Hindlimb muscle (tissue), 1 donor: ENCODE results near the gene ENDOD1. TPM values are rescaled to one million over a fixed set of nuclear protein-coding genes. Genes with fewer than 3 reads are reported as not detected.

ENCODE experiments used
- polyA plus RNA-seq: library from polyadenylated mRNA; unstranded; fragments of 120-200 nt; gene quantifications from one replicate; pipeline ENCODE4 v1.2.1, GENCODE V29; 2013; ENCODE audit not compliant: insufficient read length

The ENDOD1 gene
- polyA plus RNA-seq, 1 donor: 59.3 TPM

Other genes starting within 250 kb of the ENDOD1 start
- 69.1 TPM for gene CWC15, start 116.3 kb upstream of the ENDOD1 start, polyA plus RNA-seq
- gene KDM4D, start 116.1 kb upstream of the ENDOD1 start, polyA plus RNA-seq: 1.5 TPM
- 0.31 TPM for gene KDM4E, start 64.6 kb upstream of the ENDOD1 start, polyA plus RNA-seq
- gene KDM4F, start 40.4 kb upstream of the ENDOD1 start, polyA plus RNA-seq: not detected
- gene SRSF8, start 22.9 kb upstream of the ENDOD1 start, polyA plus RNA-seq: 38.1 TPM
- gene SESN3, start 141.4 kb downstream of the ENDOD1 start, polyA plus RNA-seq: 119 TPM